OCI-M1 (cell line): Measurements from ENCODE around the gene SERPINA4.

Source experiments
- DNase-seq: peaks from one replicate; lab custom pipeline; 2025; lab: John Stamatoyannopoulos, UW

SERPINA4 gene

DNA sequence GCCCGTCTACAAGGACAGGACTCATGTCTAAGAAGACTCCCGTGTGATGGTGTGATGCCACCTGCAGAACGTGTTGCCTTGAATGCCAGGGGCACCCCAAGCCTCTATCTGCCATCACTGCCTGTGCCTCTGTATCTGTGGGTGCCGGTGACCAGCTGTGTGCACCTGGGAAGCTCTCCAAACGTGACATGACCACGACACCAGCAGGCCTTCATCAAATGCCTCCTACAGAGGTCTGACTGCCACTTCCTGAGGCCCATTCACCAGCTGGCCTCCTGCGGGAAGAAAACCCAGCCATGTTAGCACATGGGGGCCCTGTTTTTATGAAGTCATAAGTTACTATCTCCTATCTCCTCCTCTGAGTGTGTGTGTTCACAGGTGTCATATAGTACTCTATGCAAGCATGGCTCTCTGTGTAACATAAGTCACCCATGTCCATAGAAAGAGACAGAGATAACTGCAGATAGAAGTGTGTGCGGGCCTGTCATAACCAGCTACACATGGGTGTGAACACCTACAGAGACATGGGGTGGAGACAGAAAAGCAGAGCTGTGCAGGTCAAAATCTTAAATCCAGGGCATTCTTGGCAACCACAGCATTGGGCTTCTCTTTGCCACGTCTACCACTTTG is 18.3 kb upstream of the SERPINA4 start:
- no peak for DNase-seq

DNA sequence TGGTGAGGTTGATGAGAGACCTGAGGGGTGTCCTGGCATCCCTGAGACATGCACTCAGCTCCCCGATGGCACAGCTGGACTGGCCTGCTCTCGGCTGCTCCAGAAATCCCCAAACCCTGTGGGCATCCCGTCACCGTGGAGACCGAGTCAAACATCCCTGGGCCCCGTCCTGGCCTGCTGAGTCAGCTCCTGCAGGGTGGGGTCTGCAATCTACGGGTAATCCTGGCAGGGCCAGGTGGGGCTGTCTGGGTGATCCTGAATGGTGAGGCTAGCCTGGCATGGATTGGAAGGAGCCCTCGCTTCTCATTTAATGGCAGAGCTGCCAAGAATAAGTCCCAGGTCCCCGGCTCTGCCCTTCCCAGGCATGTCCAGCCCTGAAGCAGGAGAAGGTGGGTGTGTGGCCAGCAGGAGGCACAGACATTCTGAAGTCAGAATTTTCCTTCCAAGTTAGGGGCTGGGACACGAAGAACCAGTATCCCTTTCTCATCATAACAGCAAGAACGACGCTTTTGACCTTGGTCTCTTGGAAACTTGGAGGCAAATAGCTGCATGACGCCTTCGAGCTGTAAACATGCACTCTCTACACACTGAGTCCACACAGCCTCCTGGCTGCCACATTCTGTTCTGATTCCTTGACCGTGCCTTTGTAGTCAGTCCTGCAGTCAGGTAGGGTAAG is 17.7 kb upstream of the SERPINA4 start:
- DNase-seq = no peak

DNA sequence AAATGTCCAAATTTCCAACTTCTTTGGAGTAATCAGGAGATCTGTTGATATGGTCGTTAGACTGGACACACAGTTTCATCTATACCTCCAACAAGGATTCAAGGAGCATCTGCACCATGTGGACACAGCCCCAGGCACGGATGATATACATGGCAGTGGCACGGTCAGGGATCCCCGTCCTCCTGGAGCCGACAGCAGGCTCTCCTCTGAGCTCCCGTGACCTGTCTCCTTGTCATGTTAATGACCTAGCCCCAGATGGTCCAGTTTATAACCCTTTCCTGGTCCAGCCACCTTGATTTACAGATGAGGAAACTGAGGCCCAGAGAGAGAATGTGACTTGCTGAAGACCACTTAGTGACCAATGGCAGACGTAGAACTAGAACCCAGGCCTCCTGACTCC is 16.5 kb upstream of the SERPINA4 start:
- no peak for DNase-seq

DNA sequence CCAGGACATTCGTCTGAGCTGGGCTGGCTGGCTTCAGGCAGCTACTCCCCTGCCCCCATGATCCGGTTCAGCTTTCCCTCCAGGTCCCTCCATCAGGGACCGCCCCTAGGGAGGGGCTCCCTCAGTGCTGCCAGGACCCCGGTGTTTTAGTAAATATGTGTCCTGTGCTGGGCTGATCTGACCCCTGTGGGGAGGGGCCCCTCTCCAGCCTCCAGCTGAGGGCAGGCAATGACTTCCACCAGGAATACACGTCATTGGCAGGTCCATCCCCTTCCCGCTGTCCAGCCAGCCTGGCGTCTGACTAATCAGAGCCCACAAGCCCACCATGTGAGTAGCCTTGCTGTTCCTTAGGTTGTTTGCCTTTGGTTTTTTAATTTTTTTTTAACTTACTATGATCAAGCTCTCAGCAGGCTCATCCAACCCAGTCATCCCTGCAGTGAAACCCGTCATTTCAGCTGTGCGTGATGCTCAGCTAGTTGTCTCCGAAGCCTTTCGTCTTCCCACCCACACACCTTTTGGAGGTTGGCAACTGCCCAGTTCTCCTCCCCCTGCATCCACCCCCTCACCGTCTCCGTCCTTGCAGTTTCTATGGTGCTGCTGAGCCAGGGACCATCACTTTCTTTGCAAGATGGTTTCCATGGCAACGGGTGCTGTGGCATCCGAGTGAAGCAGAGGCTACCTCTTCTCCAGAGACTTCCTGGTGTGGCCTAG is 16.0 kb upstream of the SERPINA4 start:
- DNase-seq = no peak

DNA sequence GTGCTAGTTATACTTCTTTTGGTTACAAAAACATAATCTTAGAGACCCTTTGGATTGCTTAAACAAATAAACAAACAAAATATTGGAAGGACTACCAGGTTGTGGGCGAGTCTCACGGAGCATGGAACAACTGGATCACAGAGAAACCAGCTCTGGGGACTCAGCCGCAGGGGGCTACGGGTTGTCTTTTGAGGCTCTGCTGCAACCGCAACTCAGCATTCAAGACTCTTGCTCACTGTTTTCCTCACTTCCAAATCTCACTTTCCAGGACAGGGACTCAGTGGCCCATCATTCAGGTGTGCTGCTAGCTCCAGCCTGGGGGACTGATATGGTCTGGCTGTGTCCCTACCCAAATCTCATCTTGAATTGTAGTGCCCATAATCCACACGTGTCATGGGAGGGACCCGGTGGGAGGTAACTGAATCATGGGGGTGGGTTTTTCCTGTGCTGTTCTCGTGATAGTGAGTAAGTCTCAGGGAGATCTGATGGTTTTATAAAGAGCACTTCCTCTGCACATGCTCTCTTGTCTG is 14.0 kb upstream of the SERPINA4 start:
- no peak for DNase-seq

DNA sequence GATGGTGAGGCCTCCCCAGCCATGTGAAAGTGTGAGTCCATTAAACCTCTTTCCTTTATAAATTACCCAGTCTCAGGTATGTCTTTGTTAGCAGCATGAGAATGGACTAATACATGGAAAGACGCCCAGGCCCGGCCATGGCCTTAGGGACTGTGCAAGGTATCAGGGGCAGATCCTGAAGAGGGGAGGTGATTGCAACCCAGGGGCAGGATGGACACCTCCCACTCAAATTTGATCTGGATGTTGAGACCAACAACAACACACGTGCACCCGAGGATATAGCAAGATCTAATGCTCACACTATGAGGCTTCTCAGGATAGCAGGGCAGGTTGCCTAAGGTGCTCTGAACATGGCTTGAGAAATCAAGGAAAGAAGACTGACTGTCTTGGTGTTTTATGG is 13.5 kb upstream of the SERPINA4 start:
- no peak for DNase-seq

DNA sequence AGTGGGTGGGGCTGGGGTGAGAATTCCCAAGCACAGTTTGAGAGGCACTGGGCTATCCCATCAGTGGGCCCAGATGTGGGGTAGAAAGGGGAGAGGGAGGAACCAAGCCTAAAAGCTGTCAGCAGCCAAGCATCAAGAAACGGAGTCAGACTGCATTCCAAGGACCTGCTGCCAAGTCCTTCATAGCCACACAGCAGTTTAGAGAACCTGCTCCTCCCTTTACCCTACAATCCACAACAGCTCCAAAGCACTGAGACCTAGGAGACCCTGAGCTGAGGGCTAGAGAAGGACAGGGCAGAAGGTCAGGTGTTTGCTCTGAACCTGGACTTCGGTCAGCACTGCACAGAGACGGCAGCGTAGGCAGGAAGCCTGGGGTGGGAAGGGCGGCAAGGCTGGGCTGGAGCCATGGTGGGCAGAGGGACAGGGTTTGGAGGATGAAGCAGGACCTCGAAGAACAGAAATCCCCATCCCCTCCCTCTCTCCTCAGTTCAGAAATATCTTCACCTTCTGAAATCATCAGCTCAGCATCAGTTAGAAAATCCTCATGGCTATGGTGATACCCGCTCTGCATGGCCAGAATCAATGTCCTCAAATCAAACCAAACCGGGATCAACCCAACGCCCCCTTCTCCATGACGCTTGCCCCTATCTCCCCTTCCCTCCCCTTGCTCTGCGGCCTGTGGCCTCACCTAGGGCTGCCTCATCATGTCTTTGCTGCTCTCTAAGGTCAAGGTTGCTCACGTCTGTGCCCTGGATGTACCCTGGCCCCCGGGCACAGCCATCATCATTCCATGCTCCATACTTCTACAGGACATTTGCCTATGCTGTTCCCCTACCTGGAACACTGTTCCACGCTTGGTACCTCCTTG is 12.9 kb upstream of the SERPINA4 start:
- DNase-seq = no peak

DNA sequence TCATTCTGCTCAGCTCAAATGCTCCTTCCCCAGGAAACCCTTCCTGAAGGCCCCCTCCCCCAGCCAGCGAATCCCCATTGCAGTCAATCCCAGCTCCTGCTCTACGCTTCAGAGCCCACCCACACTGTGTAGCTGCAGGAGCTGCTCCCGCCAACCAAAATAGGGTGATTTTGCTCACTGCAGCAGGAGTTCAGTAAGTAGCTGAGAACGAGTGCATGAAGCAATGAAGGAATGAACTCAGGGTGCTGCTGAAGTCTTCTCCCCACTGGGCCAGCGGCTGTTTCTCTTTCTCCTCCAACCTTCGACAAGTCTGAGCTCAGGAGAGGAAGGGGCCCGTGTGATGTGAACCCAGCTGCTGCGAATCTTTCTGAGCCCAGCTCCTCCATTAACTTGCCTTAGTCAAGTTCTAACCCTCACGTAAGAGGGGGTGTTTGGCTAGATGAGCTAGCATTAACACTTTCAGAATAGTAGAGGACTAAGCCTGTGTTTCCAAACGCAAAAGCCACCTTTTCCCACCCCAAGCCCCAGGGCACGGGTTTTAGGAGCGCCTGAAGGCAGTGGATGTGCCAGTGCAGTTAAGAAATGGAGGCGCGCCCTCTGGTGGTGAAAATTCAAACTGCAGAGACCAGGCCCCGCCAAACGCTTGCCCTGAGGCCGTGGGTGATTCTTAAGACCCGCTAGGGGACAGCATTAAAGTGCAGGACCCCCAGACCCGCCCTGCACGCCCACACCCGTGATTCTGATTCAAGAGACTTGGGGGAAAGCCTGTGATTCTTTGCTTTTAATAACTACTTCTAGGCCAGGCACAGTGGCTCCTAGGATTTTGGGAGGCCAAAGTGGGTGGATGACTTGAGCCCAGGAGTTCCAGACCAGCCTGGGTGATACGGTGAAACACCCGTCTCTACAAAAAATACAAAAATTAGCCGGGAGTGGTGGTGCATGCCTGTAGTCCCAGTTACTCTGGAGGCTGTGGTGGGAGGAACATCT is 11.9 kb upstream of the SERPINA4 start:
- DNase-seq = peak; percentile 62

DNA sequence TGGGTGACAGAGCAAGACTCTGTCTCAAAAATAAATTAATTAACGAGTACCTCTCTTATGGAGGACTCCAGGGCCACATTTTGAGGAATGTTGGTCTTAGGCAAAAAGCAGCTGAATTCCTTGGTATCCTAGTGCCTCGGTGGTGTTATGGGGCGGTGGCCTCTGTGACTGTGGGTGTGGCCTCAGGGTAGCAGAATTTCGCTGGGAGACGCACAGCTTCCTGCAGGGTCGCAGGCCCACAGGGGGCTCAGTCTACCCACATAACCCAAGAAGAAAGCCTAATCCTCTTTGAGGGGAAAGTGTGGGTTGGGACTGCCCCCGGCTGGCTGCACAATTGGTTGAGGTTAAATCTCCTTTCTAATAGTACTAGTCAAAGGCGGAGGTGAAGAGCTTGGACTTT is 11.2 kb upstream of the SERPINA4 start:
- no peak for DNase-seq

DNA sequence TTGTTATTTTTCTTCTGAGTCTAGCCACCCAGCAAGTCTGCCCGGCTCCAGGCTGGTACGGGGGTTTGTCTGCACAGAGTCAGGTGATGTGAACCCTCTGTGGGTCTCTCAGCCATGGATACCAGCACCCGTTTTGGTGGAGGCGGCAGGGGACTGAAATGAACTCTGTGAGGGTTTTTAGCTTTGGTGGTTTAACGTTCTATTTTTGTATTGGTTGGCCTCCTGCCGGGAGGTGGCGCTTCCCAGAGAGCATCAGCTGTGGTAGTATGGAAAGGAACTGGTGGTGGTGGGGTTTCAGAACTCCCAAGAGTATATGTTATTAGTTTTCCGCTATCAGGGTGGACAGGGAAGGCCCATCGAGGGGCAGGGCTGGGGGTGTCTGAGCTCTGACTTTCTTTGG is 5.3 kb upstream of the SERPINA4 start:
- no peak for DNase-seq

DNA sequence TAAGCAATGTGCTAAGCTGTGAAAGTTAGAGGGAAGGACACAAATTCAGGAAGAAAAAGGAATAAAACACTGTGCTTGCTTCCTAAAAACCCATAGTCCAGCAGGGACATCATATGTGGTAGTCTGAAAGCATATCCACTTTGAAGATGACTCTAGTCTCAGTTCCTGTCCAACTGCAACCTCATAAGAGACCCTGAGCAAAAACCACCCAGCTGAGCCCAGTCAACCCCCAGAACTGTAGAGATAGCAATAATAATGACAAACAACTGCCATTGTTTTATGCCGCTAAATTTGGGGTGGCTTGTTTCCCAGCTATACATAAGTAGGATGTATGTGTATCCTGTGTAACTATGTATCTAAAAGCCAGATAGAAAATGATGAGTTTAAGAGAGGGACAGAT is 3.9 kb upstream of the SERPINA4 start:
- no peak for DNase-seq

DNA sequence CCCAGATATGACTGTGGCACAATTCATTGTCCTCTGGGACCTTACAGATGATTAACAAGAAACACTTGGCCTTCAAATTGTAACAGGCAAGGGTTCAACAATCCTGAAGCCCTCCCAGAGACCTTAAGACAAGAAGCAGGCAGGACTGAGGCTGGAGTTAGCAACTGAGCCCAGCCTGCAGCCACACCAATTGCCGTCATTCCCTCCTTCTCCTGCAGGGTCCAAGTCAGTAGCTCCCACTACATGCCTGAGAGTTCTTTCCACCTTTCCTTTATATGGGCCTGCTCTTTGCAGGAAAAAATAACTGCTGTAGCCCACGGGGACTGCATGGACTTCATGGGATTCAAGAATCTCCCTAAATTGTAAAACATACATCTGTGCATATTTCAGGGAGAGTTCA is 2.4 kb upstream of the SERPINA4 start:
- no peak for DNase-seq

DNA sequence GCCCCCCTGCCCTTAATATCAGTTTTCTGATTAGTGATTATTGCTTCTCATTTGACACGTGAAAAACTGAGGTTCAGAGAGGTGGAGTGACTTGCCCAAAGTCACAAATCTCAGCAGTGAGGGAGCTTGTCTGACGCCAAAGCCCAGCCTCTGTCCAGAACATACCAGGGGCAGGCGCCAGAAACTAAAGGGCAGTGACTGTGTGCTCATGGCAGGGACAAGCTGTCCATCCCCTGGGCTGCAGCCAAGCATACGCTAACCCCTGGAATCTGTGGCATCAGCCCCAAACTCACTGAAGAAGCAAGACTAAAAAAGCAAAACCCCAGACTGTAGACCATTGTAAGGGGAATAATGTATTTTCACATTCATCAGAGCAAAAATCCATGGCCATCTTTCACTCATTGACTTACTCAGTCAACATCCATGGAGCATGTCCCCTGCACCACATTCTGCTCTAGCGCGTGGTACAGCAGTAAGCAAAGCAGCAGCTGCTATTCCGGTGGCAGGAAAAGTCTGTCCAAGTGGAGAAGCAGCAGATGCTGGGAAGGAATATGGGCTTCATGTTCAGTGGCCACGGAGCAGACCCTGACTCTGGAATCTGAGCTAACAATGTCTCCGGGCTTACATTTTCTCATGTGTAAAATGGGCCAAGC is 1.5 kb upstream of the SERPINA4 start:
- DNase-seq = no peak

DNA sequence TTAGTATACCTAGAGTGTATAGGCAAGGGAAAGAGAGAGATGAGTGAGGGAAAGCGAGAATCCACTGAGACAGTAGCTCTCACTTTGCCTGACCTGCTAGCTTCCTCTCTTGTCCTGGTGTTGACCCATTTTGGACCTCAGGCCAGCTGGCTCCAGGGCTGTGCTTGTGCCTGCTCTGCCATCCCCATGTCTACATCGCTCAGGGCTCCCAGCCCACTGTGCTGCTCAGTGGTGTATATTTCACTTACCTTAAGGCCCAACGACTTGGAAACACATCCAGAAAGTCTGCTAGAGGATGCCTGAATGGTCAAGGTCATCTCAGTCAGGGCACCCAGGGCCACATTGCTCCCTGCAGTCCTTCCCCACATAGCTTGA is 964 bp upstream of the SERPINA4 start:
- DNase-seq = no peak

DNA sequence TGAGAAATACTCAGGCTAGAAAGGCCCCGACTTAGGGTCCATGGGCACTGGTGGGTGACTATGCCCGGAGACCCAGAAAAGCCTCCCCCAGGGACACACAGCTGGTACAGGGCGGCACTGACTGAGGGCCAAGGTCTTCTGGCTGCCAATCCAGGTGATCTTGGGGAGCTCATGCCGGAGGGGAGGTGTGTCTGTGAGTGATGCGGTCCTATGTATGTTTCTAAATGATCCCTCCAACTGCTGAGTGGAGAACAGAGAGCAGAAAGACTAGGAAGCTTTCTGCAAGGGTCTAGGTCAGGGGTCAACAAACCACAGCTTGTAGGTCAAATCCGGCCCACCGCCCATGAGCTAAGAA is 391 bp downstream of the SERPINA4 start:
- DNase-seq = no peak

DNA sequence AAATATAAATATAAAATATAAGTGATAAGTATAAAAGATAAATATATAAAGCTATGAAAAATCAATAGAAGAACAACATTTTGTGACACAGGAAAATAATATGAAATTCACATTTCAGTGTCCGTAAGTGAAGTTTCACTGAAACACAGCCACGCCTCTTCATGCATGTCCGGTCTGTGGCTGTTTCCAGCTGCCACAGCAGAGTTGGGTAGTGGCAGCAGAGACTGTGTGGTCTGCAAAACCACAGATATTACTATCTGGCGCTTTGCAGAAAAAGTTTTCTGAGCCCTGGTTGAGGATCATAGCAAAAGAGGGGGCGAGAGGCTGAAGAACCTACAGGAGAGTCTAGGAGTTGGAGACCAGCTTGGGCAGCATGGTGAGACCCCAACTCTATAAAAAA is 780 bp downstream of the SERPINA4 start:
- no peak for DNase-seq

DNA sequence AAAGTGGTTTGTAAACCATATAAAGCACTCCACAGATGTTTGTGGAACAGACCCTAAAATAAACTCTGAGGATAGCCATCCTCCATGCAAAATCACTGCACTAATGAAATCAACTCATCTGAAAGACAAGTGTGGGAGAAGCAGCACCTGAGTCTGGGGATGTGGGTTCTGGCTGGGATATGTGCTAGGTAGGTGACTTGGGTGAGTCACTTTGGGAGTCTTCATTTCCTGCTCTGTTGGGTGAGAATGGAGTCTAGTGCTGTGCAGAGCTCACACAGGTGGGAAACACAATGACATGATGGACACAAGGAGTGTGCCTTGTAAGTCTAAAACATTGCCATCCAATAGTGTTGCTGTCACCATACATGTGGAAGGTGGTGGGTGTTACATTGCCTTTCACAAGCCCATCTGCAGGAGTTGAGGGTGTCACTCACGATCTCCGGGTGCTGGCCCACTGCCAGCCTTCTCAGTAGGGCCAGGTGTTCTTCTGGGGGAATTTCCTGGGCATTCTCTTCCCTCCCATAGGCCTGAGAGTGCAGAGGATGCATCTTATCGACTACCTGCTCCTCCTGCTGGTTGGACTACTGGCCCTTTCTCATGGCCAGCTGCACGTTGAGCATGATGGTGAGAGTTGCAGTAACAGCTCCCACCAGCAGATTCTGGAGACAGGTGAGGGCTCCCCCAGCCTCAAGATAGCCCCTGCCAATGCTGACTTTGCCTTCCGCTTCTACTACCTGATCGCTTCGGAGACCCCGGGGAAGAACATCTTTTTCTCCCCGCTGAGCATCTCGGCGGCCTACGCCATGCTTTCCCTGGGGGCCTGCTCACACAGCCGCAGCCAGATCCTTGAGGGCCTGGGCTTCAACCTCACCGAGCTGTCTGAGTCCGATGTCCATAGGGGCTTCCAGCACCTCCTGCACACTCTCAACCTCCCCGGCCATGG is 2.0 kb downstream of the SERPINA4 start:
- no peak for DNase-seq

DNA sequence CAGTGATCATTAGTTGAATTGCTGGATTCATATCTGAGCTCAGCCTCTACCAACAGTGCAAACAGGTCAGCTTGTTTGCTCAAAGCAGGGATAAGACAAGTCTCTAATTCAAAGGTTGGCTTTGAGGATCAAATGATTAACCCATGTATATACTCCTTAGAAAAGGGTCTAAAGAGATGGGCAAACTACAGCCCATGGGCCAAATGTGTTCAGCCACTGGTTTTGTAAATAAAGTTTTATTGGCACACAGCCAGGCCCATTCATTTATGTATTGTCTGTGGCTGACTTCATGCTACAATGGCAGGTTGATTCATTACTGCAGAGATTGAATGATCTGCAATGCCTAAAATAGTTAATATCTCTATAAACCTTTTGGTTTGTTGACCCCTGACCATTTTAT is 3.1 kb downstream of the SERPINA4 start:
- DNase-seq = no peak

DNA sequence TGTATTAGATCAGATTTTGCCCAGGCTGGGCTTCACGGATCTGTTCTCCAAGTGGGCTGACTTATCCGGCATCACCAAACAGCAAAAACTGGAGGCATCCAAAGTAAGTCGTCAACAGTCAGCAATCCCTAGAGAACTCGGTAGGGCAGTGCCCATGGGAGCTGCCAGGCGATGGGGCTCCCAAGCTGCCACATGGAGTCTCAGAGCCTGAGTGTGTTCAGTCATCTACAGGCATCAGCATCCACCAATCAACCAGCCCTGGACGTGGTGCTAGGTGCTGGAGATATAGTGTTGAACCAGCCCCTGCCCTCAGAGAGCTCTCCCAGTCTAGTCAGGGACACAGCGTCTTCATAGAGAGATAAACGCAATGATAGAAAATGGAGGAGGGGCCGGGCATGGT is 6.9 kb downstream of the SERPINA4 start:
- DNase-seq = no peak
